D721Med (cell line): Measurements from ENCODE around the gene ZDHHC11B.
"Not testable (repeated sequence)": the region's sequence is repeated elsewhere in the genome, so short reads cannot be mapped to it uniquely, and the experiment has no call there.

Experiments used
- DNase-seq: peaks from one replicate; pipeline ENCODE4 v3.0.0; 2011; ENCODE audit warnings: low spot score; ENCODE audit not compliant: insufficient read length
- FAIRE-seq: peaks from 2 replicates; lab custom pipeline; 2011; peaks lifted over from hg19 to GRCh38; lab: Jason Lieb, UNC
- CTCF ChIP-seq: IDR thresholded peaks from 2 replicates; pipeline ENCODE4 v1.5.1; 2012; ENCODE audit warnings: mild to moderate bottlenecking, control low read depth; ENCODE audit not compliant: insufficient read depth; ENCODE audit errors: missing control alignments

ZDHHC11B gene

GRCh38 chr5:717143-717542 is 67.4 kb downstream of the ZDHHC11B start:
- FAIRE-seq (no peak), DNase-seq (no peak)
- no peak for TF ChIP-seq CTCF

- not testable (repeated sequence) for FAIRE-seq, DNase-seq
These were observed 67.8 kb downstream of the ZDHHC11B start for GRCh38 chr5:716740-717139.

GRCh38 chr5:715636-716035 is 68.9 kb downstream of the ZDHHC11B start:
- FAIRE-seq, DNase-seq: not testable (repeated sequence)

DNA sequence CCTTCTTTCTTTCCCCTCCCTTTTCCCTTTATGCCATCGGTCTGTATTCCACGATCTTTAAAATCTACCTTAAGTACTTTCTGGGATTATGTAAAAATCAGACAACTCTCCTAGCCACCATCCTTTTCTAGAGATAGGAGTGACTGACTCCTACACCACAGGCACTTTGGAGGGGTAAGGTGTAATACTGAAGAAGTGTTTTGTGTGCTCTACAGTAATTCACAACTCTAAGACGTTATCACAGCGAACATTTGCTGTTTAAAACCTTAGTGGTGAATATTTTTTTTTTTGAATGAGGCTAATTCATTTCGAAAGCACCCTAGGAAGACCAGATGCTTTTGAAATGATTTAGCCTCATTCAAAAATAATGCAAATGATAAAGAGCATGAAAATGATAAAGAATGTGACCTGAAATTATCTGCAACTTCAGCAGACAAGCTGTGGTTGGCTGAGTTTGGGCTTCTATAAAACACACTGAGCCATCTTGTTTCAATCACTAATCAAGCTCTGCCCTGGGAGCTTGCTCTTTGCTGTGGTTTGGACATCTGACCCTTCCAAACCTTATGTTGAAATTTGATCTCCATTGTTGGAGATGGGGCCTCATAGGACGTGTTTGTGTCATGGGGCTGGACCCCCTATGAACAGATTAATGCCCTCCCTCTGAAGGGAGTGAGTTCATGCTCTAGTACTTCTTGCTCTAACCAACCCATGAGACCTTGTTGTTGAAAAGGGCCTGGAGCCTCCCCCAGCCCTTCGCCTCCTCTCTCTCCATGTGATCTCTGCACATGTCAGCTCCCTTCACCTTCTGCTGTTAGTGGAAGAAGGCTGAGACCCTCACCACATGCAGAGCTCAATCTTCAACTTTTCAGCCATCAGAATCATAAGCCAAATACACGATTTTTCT is 70.1 kb downstream of the ZDHHC11B start:
- not testable (repeated sequence) for DNase-seq

DNA sequence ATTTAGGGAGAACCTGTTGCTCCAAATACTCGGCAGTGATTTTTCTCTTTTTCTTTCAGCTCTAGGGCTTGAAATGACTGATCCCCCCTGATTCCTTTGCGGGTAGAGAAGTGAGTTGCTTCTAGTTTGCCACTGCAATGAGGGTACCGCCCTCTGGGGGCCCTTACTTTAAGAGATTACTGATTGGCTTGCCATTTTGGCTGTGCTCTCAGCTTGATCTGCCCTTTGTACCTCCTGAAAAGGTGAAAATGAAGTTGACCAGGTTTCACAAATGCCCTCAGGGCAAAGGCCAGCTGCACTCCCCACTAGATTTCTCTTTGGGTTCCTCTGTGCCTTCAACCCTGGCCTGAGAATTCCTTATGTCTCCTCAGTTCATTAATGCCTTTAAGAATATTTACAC is 70.8 kb downstream of the ZDHHC11B start:
- FAIRE-seq, DNase-seq: not testable (repeated sequence)

More for the DNA sequence above, 70.1 kb downstream of the ZDHHC11B start:
- not testable (repeated sequence) for FAIRE-seq

DNA sequence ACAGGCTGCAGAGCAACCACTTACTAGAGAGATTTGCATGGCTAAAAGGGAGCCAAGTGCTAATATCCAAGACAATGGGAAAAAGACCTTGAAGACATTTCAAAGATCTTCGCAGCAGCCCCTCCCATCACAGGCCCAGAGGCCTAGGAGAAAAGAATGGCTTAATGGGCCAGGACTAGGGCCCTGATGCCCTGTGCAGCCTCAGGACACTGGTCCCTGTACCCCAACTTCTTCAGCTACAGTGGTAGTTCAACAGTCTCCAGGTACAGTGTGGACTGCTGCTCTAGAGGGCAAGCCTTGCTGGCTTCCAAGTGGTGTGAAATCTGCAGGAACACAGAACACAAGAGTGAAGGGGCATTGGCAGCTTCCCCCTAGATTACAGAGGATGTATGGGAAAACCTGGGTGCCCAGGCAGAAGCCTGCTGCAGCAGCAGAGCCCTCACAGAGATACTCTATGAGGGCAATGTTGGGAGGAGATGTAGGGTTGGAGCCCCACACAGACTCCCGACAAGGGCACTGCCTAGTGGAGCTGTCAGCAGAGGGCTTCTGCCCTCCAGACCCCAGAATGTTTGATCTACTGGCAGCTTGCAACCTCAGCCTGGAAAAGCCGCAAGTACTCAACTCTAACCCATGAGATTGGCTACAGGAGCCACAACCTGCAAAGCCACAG is 75.5 kb downstream of the ZDHHC11B start:
- not testable (repeated sequence) for FAIRE-seq, DNase-seq

- not testable (repeated sequence) for DNase-seq, FAIRE-seq
These were observed 76.2 kb downstream of the ZDHHC11B start for GRCh38 chr5:708374-708773.

GRCh38 chr5:706127-706526 is 78.4 kb downstream of the ZDHHC11B start:
- DNase-seq, FAIRE-seq: not testable (repeated sequence)

- FAIRE-seq, DNase-seq: not testable (repeated sequence)
These were observed 87.5 kb downstream of the ZDHHC11B start for GRCh38 chr5:696753-697702.

DNA sequence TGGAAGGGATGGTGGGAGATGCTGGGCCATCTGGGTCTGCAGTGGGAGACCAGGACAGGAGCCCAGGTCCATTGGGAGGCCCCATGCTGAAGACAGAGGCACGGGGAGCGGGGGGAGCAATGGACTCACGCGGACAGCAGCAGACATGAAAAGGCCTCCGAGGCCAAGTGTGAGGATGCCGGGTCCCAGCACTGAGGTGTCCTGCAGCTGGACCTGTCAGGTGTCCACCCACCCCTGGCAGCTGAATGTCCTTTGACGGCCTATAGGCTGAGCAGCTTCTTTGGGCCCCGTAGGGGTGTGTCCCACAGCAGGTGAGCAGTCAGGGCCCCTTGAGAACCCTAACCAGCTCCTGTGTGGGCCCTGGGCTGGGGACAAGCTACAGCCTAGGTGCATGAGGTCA is 88.3 kb downstream of the ZDHHC11B start:
- not testable (repeated sequence) for FAIRE-seq, DNase-seq

- DNase-seq, FAIRE-seq: not testable (repeated sequence)
These were observed 89.1 kb downstream of the ZDHHC11B start for GRCh38 chr5:695475-695874.

- not testable (repeated sequence) for FAIRE-seq, DNase-seq
These were observed 90.5 kb downstream of the ZDHHC11B start for GRCh38 chr5:694042-694431.

DNA sequence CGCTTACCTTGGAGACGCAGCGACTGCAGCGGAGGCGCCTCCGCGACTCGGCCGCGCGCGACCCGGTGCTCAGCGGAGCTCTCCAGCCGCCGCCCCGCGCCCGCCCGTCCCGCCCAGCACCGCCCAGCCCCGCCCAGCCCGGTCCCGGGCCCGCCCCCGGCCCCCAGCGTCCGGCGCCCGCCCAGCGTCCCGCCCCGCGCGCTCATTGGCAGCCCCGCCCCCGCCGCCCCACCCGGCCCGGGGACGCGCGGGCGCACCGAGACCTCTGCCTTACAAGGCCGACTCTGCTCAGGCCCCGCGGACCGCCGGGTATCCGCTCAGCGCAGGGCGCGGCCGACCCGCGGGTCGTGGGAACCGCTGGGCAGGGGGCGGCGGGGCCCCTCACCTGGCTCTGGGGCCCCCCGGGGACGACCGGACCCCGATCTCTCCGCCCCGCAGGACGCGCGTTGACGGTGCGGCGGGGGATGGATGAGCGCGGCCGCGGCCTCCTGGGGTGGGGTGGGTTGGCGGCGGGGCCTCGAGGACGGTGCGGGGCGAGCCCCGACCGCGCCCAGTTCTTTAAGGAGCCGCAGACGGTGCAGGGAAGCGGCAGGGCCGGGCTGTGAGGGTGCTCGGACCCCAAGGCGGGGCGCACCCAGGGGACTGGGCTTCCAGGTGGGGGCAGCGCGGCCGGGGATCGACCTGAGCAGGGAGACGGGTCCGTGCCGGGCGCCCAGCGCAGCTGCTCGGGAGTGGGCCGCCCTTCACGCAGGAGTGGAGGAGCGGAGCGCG is 91.1 kb downstream of the ZDHHC11B start, which contains the start of gene TPPP:
Gene TPPP, minus strand, starts transcription at position 82 of the 771 bp plus-strand sequence. CDS start 15,292 bp downstream, outside the sequence.
- FAIRE-seq, DNase-seq: not testable (repeated sequence)

GRCh38 chr5:692529-693041 is 91.9 kb downstream of the ZDHHC11B start:
- not testable (repeated sequence) for DNase-seq, FAIRE-seq
